ENCODE results near the gene FZD10. TPM values are rescaled to one million over a fixed set of nuclear protein-coding genes. Genes with fewer than 3 reads are reported as not detected.

FZD10 gene
- total and polyA plus RNA-seq, 3 donors from 2014 or later: 0.62 to 0.90 (median 0.79) TPM

DNA sequence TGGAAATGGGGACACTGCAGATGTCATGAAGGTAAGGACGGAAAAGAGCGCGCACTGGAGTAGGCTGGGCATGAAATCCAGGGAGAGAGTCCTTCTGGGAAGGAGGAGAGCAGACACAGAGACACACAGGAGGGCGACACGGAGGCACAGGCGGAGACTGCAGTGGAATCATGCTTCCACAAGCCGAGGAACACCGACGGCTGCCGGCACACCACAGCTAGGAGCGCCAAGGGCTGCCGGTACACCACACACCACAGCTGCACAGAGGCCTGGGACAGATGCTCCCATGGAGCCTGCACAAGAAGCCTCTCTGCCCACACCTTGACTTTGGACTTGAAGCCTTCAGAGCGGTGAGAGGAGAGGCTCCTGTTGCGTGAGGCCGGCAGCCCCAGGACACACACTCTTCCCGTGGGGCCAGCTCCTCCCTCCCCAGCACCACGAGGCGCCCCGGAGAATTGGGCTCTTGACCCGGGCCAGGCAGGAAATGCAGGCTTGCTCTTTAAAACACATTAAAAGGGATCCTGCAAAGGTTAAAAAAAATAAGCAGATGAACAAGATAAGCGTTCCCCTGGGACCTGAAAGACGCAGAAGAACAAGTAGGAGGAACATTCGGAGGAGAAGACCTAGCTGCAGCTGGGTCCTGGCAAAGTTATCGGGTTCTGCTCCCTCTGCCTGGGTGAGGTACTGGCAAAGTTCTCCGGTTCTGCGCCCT lies 28.3 kb upstream of the FZD10 start:
- 63 to 70% methylated on average over 22 to 26 of the region's 26 CpGs for WGBS, 2 donors
- intact Hi-C loops (cut with DNase I; ENCODE audit: low total_unique reads): no loop called here

DNA sequence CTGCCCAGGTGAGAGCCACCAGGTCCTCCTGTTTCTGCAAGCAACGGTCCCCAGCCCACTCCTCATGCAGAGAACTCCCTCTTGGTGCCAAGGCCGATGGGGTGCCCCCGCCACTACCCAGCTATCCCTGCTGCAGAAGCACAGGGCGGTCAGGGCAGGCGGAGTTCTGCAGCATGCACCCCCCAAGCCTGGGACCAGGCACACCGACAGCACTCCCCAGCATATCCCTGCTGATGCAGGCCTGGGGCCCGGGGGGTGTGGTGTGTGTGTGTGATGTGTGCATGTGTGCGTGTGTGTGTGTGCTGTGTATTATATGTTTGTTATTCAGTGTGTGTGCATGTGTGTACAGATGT lies 27.7 kb upstream of the FZD10 start:
- Histone ChIP-seq H3K9me3 (no peaks in the 10 kb centered on the region), H3K27me3 (no peaks in the 10 kb centered on the region), H3K36me3 (ENCODE audit: low read depth, missing control alignments) (no peaks in the 10 kb centered on the region), H3K27ac (no peak overlapping the region), H3K4me1 (no peaks in the 10 kb centered on the region), H3K4me3 (no peak overlapping the region)
- WGBS, 2 donors: 91 to 96% methylated on average over 3 to 8 of the region's 8 CpGs
- intact Hi-C loops (cut with DNase I; ENCODE audit: low total_unique reads): no loop called here
- no peak for DNase-seq
- no peak for TF ChIP-seq POLR2A (IDR thresholded peaks at IDR 0.05)
- TF ChIP-seq, protein P1, sequence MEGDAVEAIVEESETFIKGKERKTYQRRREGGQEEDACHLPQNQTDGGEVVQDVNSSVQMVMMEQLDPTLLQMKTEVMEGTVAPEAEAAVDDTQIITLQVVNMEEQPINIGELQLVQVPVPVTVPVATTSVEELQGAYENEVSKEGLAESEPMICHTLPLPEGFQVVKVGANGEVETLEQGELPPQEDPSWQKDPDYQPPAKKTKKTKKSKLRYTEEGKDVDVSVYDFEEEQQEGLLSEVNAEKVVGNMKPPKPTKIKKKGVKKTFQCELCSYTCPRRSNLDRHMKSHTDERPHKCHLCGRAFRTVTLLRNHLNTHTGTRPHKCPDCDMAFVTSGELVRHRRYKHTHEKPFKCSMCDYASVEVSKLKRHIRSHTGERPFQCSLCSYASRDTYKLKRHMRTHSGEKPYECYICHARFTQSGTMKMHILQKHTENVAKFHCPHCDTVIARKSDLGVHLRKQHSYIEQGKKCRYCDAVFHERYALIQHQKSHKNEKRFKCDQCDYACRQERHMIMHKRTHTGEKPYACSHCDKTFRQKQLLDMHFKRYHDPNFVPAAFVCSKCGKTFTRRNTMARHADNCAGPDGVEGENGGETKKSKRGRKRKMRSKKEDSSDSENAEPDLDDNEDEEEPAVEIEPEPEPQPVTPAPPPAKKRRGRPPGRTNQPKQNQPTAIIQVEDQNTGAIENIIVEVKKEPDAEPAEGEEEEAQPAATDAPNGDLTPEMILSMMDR (IDR thresholded peaks at IDR 0.05): no peak

More for the DNA sequence above, 28.3 kb upstream of the FZD10 start:
- Histone ChIP-seq H3K27ac (no peak overlapping the region), H3K9me3 (no peaks in the 10 kb centered on the region), H3K4me3 (no peak overlapping the region), H3K4me1 (no peaks in the 10 kb centered on the region), H3K36me3 (ENCODE audit: low read depth, missing control alignments) (no peaks in the 10 kb centered on the region), H3K27me3 (no peaks in the 10 kb centered on the region)
- no peak for DNase-seq
- TF ChIP-seq, protein P1 (IDR thresholded peaks at IDR 0.05): no peak

DNA sequence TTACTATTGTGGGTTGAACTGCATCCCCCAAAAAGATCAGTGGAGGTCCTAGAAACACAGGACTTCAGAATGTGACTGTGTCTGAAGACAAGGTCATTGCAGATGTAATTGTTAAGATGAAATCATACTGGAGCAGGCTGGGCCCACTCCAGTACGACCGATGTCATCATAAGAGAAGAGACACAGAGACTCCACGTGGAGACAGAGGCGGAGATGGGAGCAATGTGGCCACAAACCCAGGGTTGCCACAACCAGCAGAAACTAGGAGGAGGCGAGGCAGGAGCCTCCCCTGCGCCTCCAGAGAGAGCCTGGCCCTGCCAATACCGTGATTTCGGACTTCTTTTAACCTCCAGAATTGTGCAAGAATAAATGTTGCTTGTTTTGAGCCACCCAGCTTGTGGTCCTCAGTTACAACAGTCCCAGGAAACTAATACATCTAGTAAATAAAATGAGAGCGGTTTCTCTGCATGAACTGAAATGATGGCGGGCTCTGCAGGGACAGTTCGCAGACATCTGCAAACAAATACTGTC lies 25.7 kb upstream of the FZD10 start:
- TF ChIP-seq, protein P1 (IDR thresholded peaks at IDR 0.05): no peak
- TF ChIP-seq POLR2A (IDR thresholded peaks at IDR 0.05): no peak
- Histone ChIP-seq H3K9me3 (no peaks in the 10 kb centered on the region), H3K4me3 (no peak overlapping the region), H3K36me3 (ENCODE audit: low read depth, missing control alignments) (no peaks in the 10 kb centered on the region), H3K27ac (no peak overlapping the region), H3K4me1 (no peaks in the 10 kb centered on the region), H3K27me3 (no peaks in the 10 kb centered on the region)
- intact Hi-C loops (cut with DNase I; ENCODE audit: low total_unique reads): no loop called here
- no peak for DNase-seq
- 73 to 80% methylated on average over 11 of the region's 11 CpGs for WGBS, 2 donors

GRCh38 chr12:130137040-130138018 lies 24.9 kb upstream of the FZD10 start:
- H3K27ac ChIP-seq: no peak overlapping the region
- H3K27me3 ChIP-seq: no peaks in the 10 kb centered on the region
- no peak overlapping the region for H3K4me3 ChIP-seq
- no peaks in the 10 kb centered on the region for H3K4me1 ChIP-seq
- H3K9me3 ChIP-seq: no peaks in the 10 kb centered on the region
- intact Hi-C loops (cut with DNase I; ENCODE audit: low total_unique reads): no loop called here
- DNase-seq: no peak
- 55 to 68% methylated on average over 26 of the region's 26 CpGs for WGBS, 2 donors
- TF ChIP-seq, protein P1 (IDR thresholded peaks at IDR 0.05): no peak
- no peak for TF ChIP-seq POLR2A (IDR thresholded peaks at IDR 0.05)
- no peaks in the 10 kb centered on the region for H3K36me3 ChIP-seq (ENCODE audit: low read depth, missing control alignments)

Measured in testis (tissue), 3 donors.